ENCODE results near the gene CCDC18.
"Not testable (repeated sequence)": the region's sequence is repeated elsewhere in the genome, so short reads cannot be mapped to it uniquely, and the experiment has no call there.

Gene CCDC18

DNA sequence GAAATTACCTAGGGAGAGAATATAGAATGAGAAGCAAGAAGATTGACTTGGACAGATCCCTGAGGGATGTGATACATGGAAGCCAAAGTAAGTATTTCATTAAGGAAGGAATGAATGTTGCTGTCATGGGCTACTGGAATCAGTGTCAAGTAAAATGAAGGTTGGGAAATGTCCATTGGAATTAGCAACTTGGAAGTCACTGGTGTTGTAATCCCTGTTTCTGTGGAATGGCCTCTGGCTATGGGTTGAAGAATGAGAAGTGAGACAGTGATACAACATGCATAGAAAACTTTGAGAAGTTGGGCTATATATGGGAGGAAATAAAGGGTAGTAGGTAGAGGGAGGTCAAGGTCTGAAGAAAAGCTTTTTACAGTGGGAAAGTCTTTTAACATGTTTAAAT is 54.7 kb downstream of the CCDC18 start:
- no peak for TF ChIP-seq CTCF (IDR thresholded peaks at IDR 0.05; ENCODE audit: low read depth, low read length, missing control alignments)
- H3K4me3 ChIP-seq (ENCODE audit: low read depth, low read length), result no peak overlapping the region
- no peak for DNase-seq (ENCODE audit: low read depth)

DNA sequence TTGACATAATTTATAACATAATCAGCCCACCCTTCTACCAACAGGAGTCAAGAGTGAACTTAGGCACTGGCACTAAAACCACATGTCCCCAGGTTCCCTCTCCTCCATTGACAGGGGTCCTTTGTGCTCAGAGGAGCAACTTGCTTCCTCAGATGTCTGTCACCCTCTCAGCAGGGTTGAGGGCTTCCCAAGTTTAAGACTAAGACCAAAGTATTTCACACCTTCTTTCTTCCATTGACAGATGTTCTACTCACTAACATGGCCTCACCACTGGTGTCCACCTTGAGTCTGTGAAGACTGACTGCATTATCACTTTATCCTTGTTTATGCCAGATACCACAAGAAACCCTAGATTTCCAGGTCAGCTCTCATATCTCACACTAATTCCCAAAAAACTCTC is 56.5 kb downstream of the CCDC18 start:
- no peak for TF ChIP-seq CTCF (IDR thresholded peaks at IDR 0.05; ENCODE audit: low read depth, low read length, missing control alignments)
- no peak for DNase-seq (ENCODE audit: low read depth)
- no peak overlapping the region for H3K4me3 ChIP-seq (ENCODE audit: low read depth, low read length)

DNA sequence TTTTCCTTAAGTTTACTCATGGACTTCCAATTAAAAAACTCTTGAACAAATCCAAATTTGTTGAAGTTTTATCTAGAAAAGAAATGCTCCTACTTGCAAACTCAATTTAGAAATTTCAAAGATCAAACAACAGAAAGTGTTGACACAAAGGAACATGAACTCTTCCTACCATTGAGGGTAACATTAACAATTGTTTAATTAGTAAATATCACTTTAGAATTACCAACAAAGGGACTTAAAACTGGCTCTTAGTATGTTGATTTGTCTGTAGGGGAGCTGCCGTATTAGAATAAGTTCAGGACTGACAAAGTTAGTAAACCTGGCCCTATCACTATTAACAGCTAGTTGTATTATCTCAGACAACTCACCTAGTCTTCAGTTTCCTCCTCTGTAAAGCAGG is 57.9 kb downstream of the CCDC18 start:
- H3K4me3 ChIP-seq (ENCODE audit: low read depth, low read length), result no peak overlapping the region
- no peak for DNase-seq (ENCODE audit: low read depth)
- no peak for TF ChIP-seq CTCF (IDR thresholded peaks at IDR 0.05; ENCODE audit: low read depth, low read length, missing control alignments)

GRCh38 chr1:93239863-93240262 is 59.3 kb downstream of the CCDC18 start:
- no peak for TF ChIP-seq CTCF (IDR thresholded peaks at IDR 0.05; ENCODE audit: low read depth, low read length, missing control alignments)
- no peak for DNase-seq (ENCODE audit: low read depth)
- no peak overlapping the region for H3K4me3 ChIP-seq (ENCODE audit: low read depth, low read length)

DNA sequence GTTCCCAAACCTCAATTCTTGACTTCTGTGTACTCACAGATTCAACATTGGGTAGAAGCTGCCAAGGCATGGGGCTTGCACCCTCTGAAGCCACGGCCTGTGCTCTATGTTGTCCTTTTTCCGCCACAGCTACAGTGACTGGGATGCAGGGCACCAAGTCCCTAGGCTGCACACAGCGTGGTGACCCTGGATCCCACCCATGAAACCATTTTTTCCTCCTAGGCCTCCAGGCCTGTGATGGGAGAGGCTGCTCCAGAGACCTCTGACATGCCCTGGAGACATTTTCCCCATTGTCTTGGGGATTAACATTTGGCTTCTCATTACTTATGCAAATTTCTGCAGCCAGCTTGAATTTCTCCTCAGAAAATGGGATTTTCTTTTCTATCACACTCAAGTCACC is 62.7 kb downstream of the CCDC18 start:
- not testable (repeated sequence) for DNase-seq (ENCODE audit: low read depth); H3K4me3 ChIP-seq (ENCODE audit: low read depth, low read length)

- no peak for TF ChIP-seq CTCF (IDR thresholded peaks at IDR 0.05; ENCODE audit: low read depth, low read length, missing control alignments)
- no peak overlapping the region for H3K4me3 ChIP-seq (ENCODE audit: low read depth, low read length)
- DNase-seq (ENCODE audit: low read depth), result no peak
Observed at GRCh38 chr1:93244298-93245069, 64.0 kb downstream of the CCDC18 start.

- no peak for DNase-seq (ENCODE audit: low read depth)
- H3K4me3 ChIP-seq (ENCODE audit: low read depth, low read length), result no peak overlapping the region
- TF ChIP-seq CTCF (IDR thresholded peaks at IDR 0.05; ENCODE audit: low read depth, low read length, missing control alignments), result no peak
Observed at GRCh38 chr1:93251966-93252365, 71.4 kb downstream of the CCDC18 start.
